ENCODE data around the gene VPS25.

- TF ChIP-seq CTCF (IDR thresholded peaks at IDR 0.05; ENCODE audit: low read depth, low read length, poor library complexity, severe bottlenecking) (no peak), EZH2phosphoT487 (IDR thresholded peaks at IDR 0.05; ENCODE audit: borderline replicate concordance, low read length) (no peak)
Measured at GRCh38 chr17:42761638-42762037, 11.6 kb upstream of the VPS25 start.
